ENCODE data around the gene SCN1B. TPM values are rescaled to one million over a fixed set of nuclear protein-coding genes. Genes with fewer than 3 reads are reported as not detected.

The SCN1B gene
- polyA plus RNA-seq, 2 of the 4 experiments (the other 2 are of a cell fraction) = 11.0 to 11.3 TPM

- DNase-seq (ENCODE audit: low read depth in 1 of 2, low spot score in 1 of 2) (peak; percentile 90 to 93), ATAC-seq (peak; percentile 83 to 95), FAIRE-seq (peak; percentile 86)
- TF ChIP-seq RAD21 (conservative IDR thresholded peaks at IDR 0.05 in 1 of 2, IDR thresholded peaks at IDR 0.05 in 1 of 2) (peak; percentile 90 to 94), KDM1A (IDR thresholded peaks at IDR 0.05; ENCODE audit: low read depth) (no peak), SMC3 (IDR thresholded peaks at IDR 0.05) (peak; percentile 83), HOXA7 (CRISPR knock-in tag; IDR thresholded peaks at IDR 0.05) (no peak), CTCF (IDR thresholded peaks at IDR 0.05) (peak; percentile 93), BCL3 (IDR thresholded peaks at IDR 0.05) (no peak), MAX (IDR thresholded peaks at IDR 0.05) (peak; percentile 64), KDM5A (IDR thresholded peaks at IDR 0.05) (peak; percentile 68), ZFP36 (IDR thresholded peaks at IDR 0.05; ENCODE audit: borderline replicate concordance, partially characterized antibody) (no peak), ZSCAN20 (CRISPR knock-in tag; IDR thresholded peaks at IDR 0.05) (no peak), MAFK (IDR thresholded peaks at IDR 0.05; ENCODE audit: partially characterized antibody) (peak; percentile 13), USF2 (IDR thresholded peaks at IDR 0.05) (peak; percentile 90), CEBPB (IDR thresholded peaks at IDR 0.05) (0 out of 4 replicates have a peak, but pooled peaks of 1 of the 2 experiments have one; percentile 33)
- Histone ChIP-seq H3K4me1 (peaks cover 9% of the 10 kb centered on the region; the same call in 2 of the 3 replicates), H3K4me3 (no peak overlapping the region; the same call in 2 of the 3 replicates), H3K9me3 (peaks cover 22% of the 10 kb centered on the region), H3K4me2 (0 out of 3 replicates have a peak overlapping the region, but pooled peaks have one; percentile 5), H3K27ac (no peak overlapping the region)
- 19% methylated on average over 13 of the region's 14 CpGs for WGBS (ENCODE audit: missing lambda C conversion rate)
- CTCF ChIA-PET = interaction anchor here (0.5 to 18.1 kb wide), 58 partner anchors 9 to 811 kb away, joined by 3 to 374 read pairs (median 5); partner anchors contain the start of genes FXYD1, FXYD3, FXYD5 and FXYD7
- POLR2A ChIA-PET = interaction anchor here (0.7 kb wide), 1 partner anchor 74 kb away, joined by 3 read pairs; no protein-coding TSS in a partner anchor
Measured at GRCh38 chr19:35066691-35067563, 36.7 kb downstream of the SCN1B start.

GRCh38 chr19:35068941-35069634, 38.8 kb downstream of the SCN1B start:
- ChIA-PET POLR2A (no interaction called here), CTCF (interaction anchor here (0.8 to 18.1 kb wide), 15 partner anchors 10 to 426 kb away, joined by 3 to 374 read pairs (median 8); partner anchors contain the start of gene HPN)
- Histone ChIP-seq H3K4me1 (peaks cover 4% of the 10 kb centered on the region; the same call in 2 of the 3 replicates), H3K4me3 (no peak overlapping the region), H3K27ac (no peak overlapping the region), H3K9me3 (peaks cover 22% of the 10 kb centered on the region), H3K4me2 (no peak overlapping the region)
- ATAC-seq (no peak), FAIRE-seq (no peak), DNase-seq (ENCODE audit: low read depth in 1 of 2, low spot score in 1 of 2) (no peak)
- WGBS (ENCODE audit: missing lambda C conversion rate) = 38% methylated on average over 10 of the region's 10 CpGs
- TF ChIP-seq REST (IDR thresholded peaks at IDR 0.05) (no peak), SMC3 (IDR thresholded peaks at IDR 0.05) (no peak), FOXS1 (CRISPR knock-in tag; IDR thresholded peaks at IDR 0.05) (no peak), NR3C1 (IDR thresholded peaks at IDR 0.05) (no peak), MYC (IDR thresholded peaks at IDR 0.05; ENCODE audit: borderline replicate concordance, low read length) (no peak), RAD21 (conservative IDR thresholded peaks at IDR 0.05 in 1 of 2, IDR thresholded peaks at IDR 0.05 in 1 of 2) (no peak), PHF8 (IDR thresholded peaks at IDR 0.05; ENCODE audit: borderline replicate concordance, low read depth) (no peak), NFE2L2 (conservative IDR thresholded peaks at IDR 0.05; ENCODE audit: low read length) (no peak), FOSL2 (IDR thresholded peaks at IDR 0.05) (no peak), FOSL2 (CRISPR knock-in tag; IDR thresholded peaks at IDR 0.05) (no peak), E2F6 (IDR thresholded peaks at IDR 0.05; ENCODE audit: borderline replicate concordance, low read depth) (no peak)
